ENCODE results near the gene TMPRSS6. TPM values are rescaled to one million over a fixed set of nuclear protein-coding genes. Genes with fewer than 3 reads are reported as not detected.

TMPRSS6 gene
- total RNA-seq, 2 donors from 2014 or later = 0.33 to 0.52 TPM

DNA sequence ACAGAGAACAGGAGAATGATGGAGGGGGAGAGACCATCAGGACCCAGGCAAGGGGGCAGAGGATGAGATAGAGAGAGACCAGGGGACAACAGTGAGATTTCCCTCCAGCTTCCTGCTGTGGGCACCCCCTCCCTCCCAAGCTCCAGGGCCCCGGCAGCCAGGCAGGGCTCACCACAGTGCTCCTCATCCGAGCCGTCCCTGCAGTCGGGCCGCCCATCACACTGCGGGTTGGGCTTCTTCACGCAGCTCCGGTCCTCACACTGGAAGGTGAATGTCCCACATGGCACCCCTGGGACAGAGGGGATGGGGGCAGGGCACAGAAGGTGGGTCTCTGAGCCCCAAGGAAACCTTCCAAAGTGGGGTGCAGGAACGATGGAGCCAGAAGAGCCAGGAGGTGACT is 38.8 kb downstream of the TMPRSS6 start:
- H3K27ac ChIP-seq = no peak overlapping the region
- 21 to 35% methylated on average over 3 to 9 of the region's 9 CpGs for WGBS, 2 donors
- H3K27me3 ChIP-seq = peaks cover 0 to 4% of the 10 kb centered on the region in 2 donors
- no peaks in the 10 kb centered on the region for H3K4me1 ChIP-seq
- intact Hi-C loops (cut with DNase I) = no loop called here
- H3K36me3 ChIP-seq (replicated peaks in 1 of 2; ENCODE audit: insufficient read depth in 1 of 2, low read depth in 2 of 2) = no peaks in the 10 kb centered on the region
- TF ChIP-seq POLR2A (IDR thresholded peaks at IDR 0.05) = no peak
- TF ChIP-seq, protein P1, sequence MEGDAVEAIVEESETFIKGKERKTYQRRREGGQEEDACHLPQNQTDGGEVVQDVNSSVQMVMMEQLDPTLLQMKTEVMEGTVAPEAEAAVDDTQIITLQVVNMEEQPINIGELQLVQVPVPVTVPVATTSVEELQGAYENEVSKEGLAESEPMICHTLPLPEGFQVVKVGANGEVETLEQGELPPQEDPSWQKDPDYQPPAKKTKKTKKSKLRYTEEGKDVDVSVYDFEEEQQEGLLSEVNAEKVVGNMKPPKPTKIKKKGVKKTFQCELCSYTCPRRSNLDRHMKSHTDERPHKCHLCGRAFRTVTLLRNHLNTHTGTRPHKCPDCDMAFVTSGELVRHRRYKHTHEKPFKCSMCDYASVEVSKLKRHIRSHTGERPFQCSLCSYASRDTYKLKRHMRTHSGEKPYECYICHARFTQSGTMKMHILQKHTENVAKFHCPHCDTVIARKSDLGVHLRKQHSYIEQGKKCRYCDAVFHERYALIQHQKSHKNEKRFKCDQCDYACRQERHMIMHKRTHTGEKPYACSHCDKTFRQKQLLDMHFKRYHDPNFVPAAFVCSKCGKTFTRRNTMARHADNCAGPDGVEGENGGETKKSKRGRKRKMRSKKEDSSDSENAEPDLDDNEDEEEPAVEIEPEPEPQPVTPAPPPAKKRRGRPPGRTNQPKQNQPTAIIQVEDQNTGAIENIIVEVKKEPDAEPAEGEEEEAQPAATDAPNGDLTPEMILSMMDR (IDR thresholded peaks at IDR 0.05) = no peak
- DNase-seq (no peak), ATAC-seq (no peak)
- H3K4me3 ChIP-seq = no peak overlapping the region
- no peaks in the 10 kb centered on the region for H3K9me3 ChIP-seq

DNA sequence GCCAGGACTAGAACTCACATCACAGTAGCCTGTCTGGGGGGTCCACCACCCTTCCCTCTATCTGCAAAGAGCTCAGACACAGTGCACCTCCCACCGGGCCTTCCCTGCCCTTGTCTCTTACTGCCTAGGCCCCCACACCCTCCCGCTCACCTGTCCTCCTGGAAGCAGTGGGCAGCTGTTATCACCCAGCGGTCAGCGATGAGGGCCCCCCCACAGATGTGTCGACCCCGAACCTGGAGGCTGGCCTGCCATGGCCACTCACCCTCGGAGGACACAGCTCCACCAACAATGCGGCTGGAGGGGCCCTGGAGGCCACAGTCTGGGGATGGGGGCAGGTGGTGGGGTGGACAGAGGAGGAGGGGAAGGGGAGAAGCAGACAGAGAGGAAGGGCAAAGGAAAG is 39.2 kb downstream of the TMPRSS6 start:
- H3K36me3 ChIP-seq (replicated peaks in 1 of 2; ENCODE audit: insufficient read depth in 1 of 2, low read depth in 2 of 2) = no peaks in the 10 kb centered on the region
- ATAC-seq = no peak
- intact Hi-C loops (cut with DNase I) = no loop called here
- WGBS, 2 donors = 49 to 70% methylated on average over 6 to 8 of the region's 8 CpGs
- H3K9me3 ChIP-seq = no peaks in the 10 kb centered on the region
- H3K4me3 ChIP-seq = no peak overlapping the region
- TF ChIP-seq, protein P1 (IDR thresholded peaks at IDR 0.05) = no peak
- no peak for TF ChIP-seq POLR2A (IDR thresholded peaks at IDR 0.05)
- no peaks in the 10 kb centered on the region for H3K4me1 ChIP-seq
- peaks cover 0 to 4% of the 10 kb centered on the region in 2 donors for H3K27me3 ChIP-seq
- no peak for DNase-seq
- H3K27ac ChIP-seq = no peak overlapping the region

DNA sequence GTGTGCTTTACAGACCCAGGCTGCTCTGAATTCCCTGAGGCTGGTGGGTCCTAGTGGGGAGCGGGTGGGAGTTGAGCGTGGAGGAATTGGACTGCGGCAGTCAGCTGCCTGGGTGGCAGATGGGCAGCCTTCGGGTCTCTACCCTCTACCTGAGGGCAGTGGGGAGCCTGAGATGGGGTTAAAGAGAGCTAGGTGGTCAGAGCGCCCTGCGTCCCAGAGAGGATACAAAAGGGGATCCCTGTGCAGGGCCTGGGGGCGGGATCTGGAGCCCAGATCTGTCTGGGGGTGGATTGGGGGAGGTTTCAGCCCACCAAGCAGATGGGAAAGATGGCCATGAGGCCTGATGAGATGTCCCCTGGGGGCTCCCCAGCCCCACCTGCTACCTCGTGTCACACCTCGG is 39.8 kb downstream of the TMPRSS6 start:
- WGBS, 2 donors = 52 to 61% methylated on average over 9 of the region's 9 CpGs
- ATAC-seq = no peak
- Histone ChIP-seq H3K9me3 (no peaks in the 10 kb centered on the region), H3K4me3 (no peak overlapping the region), H3K4me1 (no peaks in the 10 kb centered on the region), H3K27ac (no peak overlapping the region), H3K36me3 (replicated peaks in 1 of 2; ENCODE audit: insufficient read depth in 1 of 2, low read depth in 2 of 2) (no peaks in the 10 kb centered on the region), H3K27me3 (peaks cover 0 to 4% of the 10 kb centered on the region in 2 donors)
- DNase-seq = no peak
- intact Hi-C loops (cut with DNase I) = no loop called here
- no peak for TF ChIP-seq POLR2A (IDR thresholded peaks at IDR 0.05)
- TF ChIP-seq, protein P1 (IDR thresholded peaks at IDR 0.05) = no peak

DNA sequence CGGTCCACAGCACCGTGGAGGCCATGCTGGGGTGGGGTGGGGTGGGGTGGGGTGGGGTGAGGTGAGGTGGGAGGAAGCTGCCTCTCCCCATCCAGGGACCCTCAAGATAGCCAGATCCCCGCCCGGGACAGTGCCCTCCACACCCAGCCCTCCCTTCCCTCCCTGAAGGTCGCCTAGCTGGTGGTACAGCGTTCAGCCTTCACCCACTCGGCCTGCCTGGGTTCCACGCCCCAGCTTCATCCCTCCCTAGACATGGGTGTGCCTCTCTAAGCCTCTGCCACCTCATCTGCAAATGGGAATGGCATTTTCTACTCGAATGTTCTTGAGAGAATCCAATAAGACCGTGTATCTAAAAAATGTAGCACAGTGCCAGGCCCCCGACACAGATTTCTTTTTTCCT is 40.2 kb downstream of the TMPRSS6 start:
- intact Hi-C loops (cut with DNase I) = no loop called here
- no peaks in the 10 kb centered on the region for H3K4me1 ChIP-seq
- ATAC-seq (no peak), DNase-seq (no peak)
- H3K36me3 ChIP-seq (replicated peaks in 1 of 2; ENCODE audit: insufficient read depth in 1 of 2, low read depth in 2 of 2) = no peaks in the 10 kb centered on the region
- no peaks in the 10 kb centered on the region for H3K9me3 ChIP-seq
- TF ChIP-seq, protein P1 (IDR thresholded peaks at IDR 0.05) = no peak
- TF ChIP-seq POLR2A (IDR thresholded peaks at IDR 0.05) = no peak
- H3K4me3 ChIP-seq = no peak overlapping the region
- peaks cover 0 to 4% of the 10 kb centered on the region in 2 donors for H3K27me3 ChIP-seq
- H3K27ac ChIP-seq = no peak overlapping the region
- WGBS, 2 donors = 30 to 32% methylated on average over 5 to 11 of the region's 11 CpGs

DNA sequence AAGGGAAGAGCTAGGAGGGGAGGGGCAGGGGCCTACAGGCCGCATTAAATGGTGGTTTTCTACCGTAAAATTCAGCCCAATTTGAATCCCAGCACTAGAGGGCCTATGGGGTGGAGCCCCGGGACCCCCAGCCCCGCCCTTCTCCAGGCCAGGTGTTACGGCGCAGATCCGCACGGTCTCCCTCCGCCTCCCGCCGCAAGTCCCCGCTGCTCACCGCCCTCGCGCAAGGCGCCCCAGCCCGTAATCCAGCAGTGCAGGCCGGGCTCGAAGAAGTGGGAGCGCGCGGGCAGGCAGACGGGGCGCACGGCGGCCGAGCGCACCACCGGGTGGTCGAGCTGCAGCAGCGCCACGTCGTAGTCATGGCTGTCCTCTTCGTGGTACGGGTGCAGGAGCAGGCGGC is 40.7 kb downstream of the TMPRSS6 start:
- ATAC-seq (no peak), DNase-seq (no peak)
- H3K27ac ChIP-seq = no peak overlapping the region
- no peak for TF ChIP-seq POLR2A (IDR thresholded peaks at IDR 0.05)
- TF ChIP-seq, protein P1 (IDR thresholded peaks at IDR 0.05) = no peak
- no peaks in the 10 kb centered on the region for H3K4me1 ChIP-seq
- no peaks in the 10 kb centered on the region for H3K9me3 ChIP-seq
- WGBS, 2 donors = 5% methylated on average over 36 of the region's 36 CpGs; no CpG with 5 or more reads in 1 of the 2 donors
- peaks cover 0 to 4% of the 10 kb centered on the region in 2 donors for H3K27me3 ChIP-seq
- no peak overlapping the region for H3K4me3 ChIP-seq
- H3K36me3 ChIP-seq (replicated peaks in 1 of 2; ENCODE audit: insufficient read depth in 1 of 2, low read depth in 2 of 2) = no peaks in the 10 kb centered on the region
- intact Hi-C loops (cut with DNase I) = no loop called here
